ENCODE results near the gene VIM. TPM values are rescaled to one million over a fixed set of nuclear protein-coding genes. Genes with fewer than 3 reads are reported as not detected.

VIM gene
- polyA plus RNA-seq, 1 donor (not counting 4 experiments of a cell fraction or from before 2014, with no cell fraction given) = 495 TPM

GRCh38 chr10:17222329-17222728, 5.7 kb upstream of the VIM start:
- no peaks in the 10 kb centered on the region for H3K27me3 ChIP-seq (ENCODE audit: control insufficient read depth, extremely low read depth, insufficient read depth, low read length)
- no peak overlapping the region for H3K4me3 ChIP-seq (ENCODE audit: control insufficient read depth in 2 of 3, extremely low read depth in 1 of 3, insufficient read depth in 2 of 3, low read depth in 1 of 3, low read length in 3 of 3)
- dilution Hi-C loops (cut with MboI; ENCODE audit: extremely low pct_ligation_motif_present, low sequenced_read_pairs) = no loop called here
- TF ChIP-seq EZH2 (IDR thresholded peaks at IDR 0.05; ENCODE audit: low read length) (no peak), CTCF (optimal IDR thresholded peaks at IDR 0.05 in 1 of 3, IDR thresholded peaks at IDR 0.05 in 1 of 3, conservative IDR thresholded peaks at IDR 0.05 in 1 of 3; ENCODE audit: extremely low read depth in 1 of 3, insufficient read depth in 2 of 3, low read length in 3 of 3) (no peak)
- no peak for DNase-seq (ENCODE audit: low read depth, low spot score)
- no peaks in the 10 kb centered on the region for H3K9me1 ChIP-seq (ENCODE audit: control insufficient read depth, extremely low read depth, insufficient read depth, low read length)
- no peak overlapping the region for H3K4me2 ChIP-seq (ENCODE audit: control insufficient read depth, extremely low read depth, insufficient read depth, low read depth, low read length)
- no peak overlapping the region for H3K27ac ChIP-seq (ENCODE audit: control insufficient read depth, insufficient read depth, low read length)
- H3K36me3 ChIP-seq (ENCODE audit: control insufficient read depth in 2 of 2, extremely low read depth in 1 of 2, insufficient read depth in 2 of 2, low read length in 2 of 2) = no peaks in the 10 kb centered on the region
- no peak for FAIRE-seq
- H3K9me3 ChIP-seq (ENCODE audit: control insufficient read depth, low read depth, low read length) = no peaks in the 10 kb centered on the region
- no peak overlapping the region for H3K9ac ChIP-seq (ENCODE audit: control insufficient read depth, extremely low read depth, insufficient read depth, low read length)
- no peaks in the 10 kb centered on the region for H3K79me2 ChIP-seq (ENCODE audit: control insufficient read depth, insufficient read depth, low read length)
- H3K4me1 ChIP-seq (ENCODE audit: control insufficient read depth, extremely low read depth, insufficient read depth, low read length) = peaks cover 20% of the 10 kb centered on the region
- no peaks in the 10 kb centered on the region for H4K20me1 ChIP-seq (ENCODE audit: control insufficient read depth, extremely low read depth, insufficient read depth, low read length)
- H2AFZ ChIP-seq (ENCODE audit: control insufficient read depth, low read length) = no peak overlapping the region

- dilution Hi-C loops (cut with MboI; ENCODE audit: extremely low pct_ligation_motif_present, low sequenced_read_pairs) = no loop called here
Observed at GRCh38 chr10:17225808-17226207, 2.2 kb upstream of the VIM start.

More at GRCh38 chr10:17225808-17226207, 2.2 kb upstream of the VIM start:
- H3K9me1 ChIP-seq (ENCODE audit: control insufficient read depth, extremely low read depth, insufficient read depth, low read length) = no peaks in the 10 kb centered on the region
- no peak for TF ChIP-seq EZH2 (IDR thresholded peaks at IDR 0.05; ENCODE audit: low read length)
- TF ChIP-seq CTCF (optimal IDR thresholded peaks at IDR 0.05 in 1 of 3, IDR thresholded peaks at IDR 0.05 in 1 of 3, conservative IDR thresholded peaks at IDR 0.05 in 1 of 3; ENCODE audit: extremely low read depth in 1 of 3, insufficient read depth in 2 of 3, low read length in 3 of 3) = no peak
- H3K9me3 ChIP-seq (ENCODE audit: control insufficient read depth, low read depth, low read length) = no peaks in the 10 kb centered on the region
- DNase-seq (ENCODE audit: low read depth, low spot score) (no peak), FAIRE-seq (no peak)
- H3K4me2 ChIP-seq (ENCODE audit: control insufficient read depth, extremely low read depth, insufficient read depth, low read depth, low read length) = no peak overlapping the region
- no peak overlapping the region for H2AFZ ChIP-seq (ENCODE audit: control insufficient read depth, low read length)
- H3K4me1 ChIP-seq (ENCODE audit: control insufficient read depth, extremely low read depth, insufficient read depth, low read length) = peaks cover 17% of the 10 kb centered on the region
- no peak overlapping the region for H3K4me3 ChIP-seq (ENCODE audit: control insufficient read depth in 2 of 3, extremely low read depth in 1 of 3, insufficient read depth in 2 of 3, low read depth in 1 of 3, low read length in 3 of 3)
- H4K20me1 ChIP-seq (ENCODE audit: control insufficient read depth, extremely low read depth, insufficient read depth, low read length) = peaks cover 2% of the 10 kb centered on the region
- no peaks in the 10 kb centered on the region for H3K27me3 ChIP-seq (ENCODE audit: control insufficient read depth, extremely low read depth, insufficient read depth, low read length)
- no peak overlapping the region for H3K9ac ChIP-seq (ENCODE audit: control insufficient read depth, extremely low read depth, insufficient read depth, low read length)
- H3K27ac ChIP-seq (ENCODE audit: control insufficient read depth, insufficient read depth, low read length) = no peak overlapping the region
- peaks cover 0 to 1% of the 10 kb centered on the region in 2 experiments for H3K36me3 ChIP-seq (ENCODE audit: control insufficient read depth in 2 of 2, extremely low read depth in 1 of 2, insufficient read depth in 2 of 2, low read length in 2 of 2)
- peaks cover 17% of the 10 kb centered on the region for H3K79me2 ChIP-seq (ENCODE audit: control insufficient read depth, insufficient read depth, low read length)

Data from keratinocyte (primary cell).